Type B pancreatic cell (in vitro differentiated cells): ENCODE measurements around the gene CYP4F11. TPM values are rescaled to one million over a fixed set of nuclear protein-coding genes. Genes with fewer than 3 reads are reported as not detected.

Experiments
- DNase-seq: peaks from one replicate; pipeline ENCODE4 v3.0.0; 2021; ENCODE audit warnings: mixed read lengths; ENCODE audit not compliant: unreplicated experiment; ENCODE audit errors: extremely low spot score
- H3K27ac Mint-ChIP-seq: 2 replicates; pipeline ENCODE4 v1.8.0; 2021; ENCODE audit warnings: mild to moderate bottlenecking, mixed read lengths
- H3K27me3 Mint-ChIP-seq: 2 replicates; pipeline ENCODE4 v1.8.0; 2021; ENCODE audit warnings: mixed read lengths
- H3K36me3 Mint-ChIP-seq: 2 replicates; pipeline ENCODE4 v1.8.0; 2021; ENCODE audit warnings: mixed read lengths
- H3K4me1 Mint-ChIP-seq: one replicate; pipeline ENCODE4 v1.8.0; 2021; ENCODE audit warnings: mixed read lengths; ENCODE audit not compliant: unreplicated experiment
- H3K4me3 Mint-ChIP-seq: 2 replicates; pipeline ENCODE4 v1.8.0; 2021; ENCODE audit warnings: mild to moderate bottlenecking, mixed read lengths
- H3K9me3 Mint-ChIP-seq: 2 replicates; pipeline ENCODE4 v1.8.0; 2021; ENCODE audit warnings: mixed read lengths
- total RNA-seq: library from RNA; stranded (reverse); gene quantifications from 2 replicates; pipeline ENCODE4 v1.2.1, GENCODE V29; 2021; ENCODE audit warnings: low replicate concordance
- TF ChIP-seq, protein P1 (sequence below): fragments of 200-600 bp; sonication (generic); conservative IDR thresholded peaks from 2 replicates; pipeline ENCODE4 v1.5.0; 2021; ENCODE audit warnings: antibody characterized with exemption, mild to moderate bottlenecking

CYP4F11 gene
- total RNA-seq, 1 donor from 2014 or later: not detected

DNA sequence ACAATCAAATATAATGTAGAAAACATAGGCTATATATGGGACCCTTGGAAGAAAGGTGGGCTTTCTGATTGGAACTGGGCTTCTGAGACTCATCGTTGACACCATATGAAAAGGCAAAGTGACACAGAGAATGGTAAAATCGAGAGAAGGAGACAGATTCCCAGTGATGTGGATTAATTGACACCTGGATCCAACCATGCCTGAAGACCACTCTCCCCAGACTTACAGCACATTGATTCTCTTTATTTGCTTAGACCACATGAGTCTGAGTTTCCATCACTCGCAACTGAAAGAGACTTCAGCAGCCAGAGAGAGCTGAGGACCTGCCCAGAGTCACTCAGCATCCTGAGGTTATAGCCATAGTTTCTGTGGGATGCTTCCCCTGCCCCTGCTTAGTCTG is 6.0 kb downstream of the CYP4F11 start:
- DNase-seq: no peak
- Mint-ChIP-seq H3K4me1 (no peaks in the 10 kb centered on the region), H3K27ac (no peak overlapping the region), H3K4me3 (no peak overlapping the region), H3K27me3 (no peaks in the 10 kb centered on the region), H3K36me3 (no peaks in the 10 kb centered on the region), H3K9me3 (peaks cover 11% of the 10 kb centered on the region)
- TF ChIP-seq, protein P1, sequence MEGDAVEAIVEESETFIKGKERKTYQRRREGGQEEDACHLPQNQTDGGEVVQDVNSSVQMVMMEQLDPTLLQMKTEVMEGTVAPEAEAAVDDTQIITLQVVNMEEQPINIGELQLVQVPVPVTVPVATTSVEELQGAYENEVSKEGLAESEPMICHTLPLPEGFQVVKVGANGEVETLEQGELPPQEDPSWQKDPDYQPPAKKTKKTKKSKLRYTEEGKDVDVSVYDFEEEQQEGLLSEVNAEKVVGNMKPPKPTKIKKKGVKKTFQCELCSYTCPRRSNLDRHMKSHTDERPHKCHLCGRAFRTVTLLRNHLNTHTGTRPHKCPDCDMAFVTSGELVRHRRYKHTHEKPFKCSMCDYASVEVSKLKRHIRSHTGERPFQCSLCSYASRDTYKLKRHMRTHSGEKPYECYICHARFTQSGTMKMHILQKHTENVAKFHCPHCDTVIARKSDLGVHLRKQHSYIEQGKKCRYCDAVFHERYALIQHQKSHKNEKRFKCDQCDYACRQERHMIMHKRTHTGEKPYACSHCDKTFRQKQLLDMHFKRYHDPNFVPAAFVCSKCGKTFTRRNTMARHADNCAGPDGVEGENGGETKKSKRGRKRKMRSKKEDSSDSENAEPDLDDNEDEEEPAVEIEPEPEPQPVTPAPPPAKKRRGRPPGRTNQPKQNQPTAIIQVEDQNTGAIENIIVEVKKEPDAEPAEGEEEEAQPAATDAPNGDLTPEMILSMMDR: no peak

DNA sequence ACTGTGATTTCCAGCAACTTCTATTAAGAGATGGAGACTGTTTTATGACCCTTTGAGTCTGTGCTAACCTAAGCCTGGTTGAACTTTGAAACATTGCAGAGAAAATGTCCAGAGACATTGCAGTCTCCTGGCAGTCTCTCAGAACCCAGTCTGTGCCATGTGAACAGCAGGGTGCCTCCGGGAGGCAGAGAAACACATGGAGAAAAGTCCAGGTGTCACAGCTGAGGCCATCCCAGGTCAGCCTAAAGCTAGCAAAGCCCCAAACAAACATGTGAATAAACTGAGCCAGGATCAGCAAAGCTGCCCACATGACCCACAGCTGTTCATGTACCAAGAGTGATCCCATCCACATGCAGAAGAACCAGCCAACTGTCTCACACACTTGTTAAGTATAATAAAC is 7.8 kb downstream of the CYP4F11 start:
- H3K27me3 Mint-ChIP-seq: no peaks in the 10 kb centered on the region
- H3K36me3 Mint-ChIP-seq: no peaks in the 10 kb centered on the region
- peaks cover 14% of the 10 kb centered on the region for H3K9me3 Mint-ChIP-seq
- H3K27ac Mint-ChIP-seq: no peak overlapping the region
- no peak overlapping the region for H3K4me3 Mint-ChIP-seq
- DNase-seq: no peak
- H3K4me1 Mint-ChIP-seq: no peaks in the 10 kb centered on the region
- TF ChIP-seq, protein P1: no peak

DNA sequence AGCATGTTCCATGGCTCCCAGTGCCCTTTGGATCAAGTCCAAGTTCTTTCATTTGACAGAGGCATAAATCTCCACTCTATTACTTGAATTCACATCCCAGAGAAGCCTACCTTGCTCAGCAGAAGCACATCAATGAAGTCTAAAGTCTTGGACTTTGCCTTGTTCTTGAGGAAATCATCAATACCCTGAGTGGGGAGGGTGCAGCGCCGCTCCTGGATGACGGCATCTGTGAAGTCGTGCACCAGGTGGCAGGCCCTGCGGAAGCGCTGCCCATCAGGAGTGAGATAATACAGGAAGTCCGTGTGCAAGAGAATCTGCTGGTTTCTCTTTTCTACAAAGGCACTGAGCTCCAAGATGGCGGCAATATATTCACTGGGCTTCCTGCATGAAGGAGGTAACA is 10.6 kb downstream of the CYP4F11 start:
- no peaks in the 10 kb centered on the region for H3K36me3 Mint-ChIP-seq
- DNase-seq: no peak
- H3K9me3 Mint-ChIP-seq: peaks cover 14% of the 10 kb centered on the region
- H3K27ac Mint-ChIP-seq: no peak overlapping the region
- H3K4me3 Mint-ChIP-seq: no peak overlapping the region
- H3K4me1 Mint-ChIP-seq: no peaks in the 10 kb centered on the region
- TF ChIP-seq, protein P1: no peak
- no peaks in the 10 kb centered on the region for H3K27me3 Mint-ChIP-seq

DNA sequence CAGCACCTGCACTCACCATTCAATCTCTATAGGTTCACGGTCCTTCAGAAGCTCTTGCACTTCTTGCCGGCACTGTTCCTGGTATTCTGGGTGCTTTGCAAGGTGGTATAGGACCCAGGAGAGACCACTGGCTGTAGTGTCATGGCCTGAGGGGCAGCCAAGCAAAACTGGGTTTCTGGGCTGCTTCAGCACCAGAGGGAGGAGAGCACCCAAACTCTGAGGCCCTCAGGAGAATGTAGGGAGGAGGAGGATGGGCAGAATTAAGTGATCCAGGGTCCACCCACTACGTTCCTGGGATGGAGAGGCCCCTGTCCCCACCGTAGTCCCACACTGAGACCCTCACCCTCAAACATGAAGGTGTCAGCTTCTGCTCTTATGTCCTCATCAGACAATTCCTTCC is 12.3 kb downstream of the CYP4F11 start:
- Mint-ChIP-seq H3K36me3 (no peaks in the 10 kb centered on the region), H3K4me3 (no peak overlapping the region), H3K27me3 (no peaks in the 10 kb centered on the region), H3K27ac (no peak overlapping the region), H3K4me1 (no peaks in the 10 kb centered on the region), H3K9me3 (peaks cover 15% of the 10 kb centered on the region)
- no peak for DNase-seq
- TF ChIP-seq, protein P1: no peak

DNA sequence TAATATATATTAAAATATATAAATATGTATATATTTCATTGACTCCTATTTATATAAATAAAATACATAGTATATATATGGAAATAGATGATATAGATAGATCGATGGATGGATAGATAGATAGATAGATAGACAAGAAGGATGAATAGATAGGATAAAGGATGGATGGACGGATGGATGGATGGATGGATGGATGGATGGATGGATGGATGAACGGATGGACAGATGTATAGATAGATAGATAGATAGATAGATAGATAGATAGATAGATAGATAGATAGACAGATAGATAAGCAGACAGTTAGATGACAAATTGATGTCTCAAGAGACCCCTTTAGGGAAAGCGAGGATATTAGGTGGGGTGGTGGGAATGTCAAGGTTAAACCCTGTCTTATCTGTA is 15.1 kb downstream of the CYP4F11 start:
- no peak for DNase-seq
- Mint-ChIP-seq H3K4me3 (no peak overlapping the region), H3K9me3 (peaks cover 12% of the 10 kb centered on the region), H3K27me3 (no peaks in the 10 kb centered on the region), H3K4me1 (no peaks in the 10 kb centered on the region), H3K36me3 (no peaks in the 10 kb centered on the region), H3K27ac (no peak overlapping the region)
- TF ChIP-seq, protein P1: no peak

DNA sequence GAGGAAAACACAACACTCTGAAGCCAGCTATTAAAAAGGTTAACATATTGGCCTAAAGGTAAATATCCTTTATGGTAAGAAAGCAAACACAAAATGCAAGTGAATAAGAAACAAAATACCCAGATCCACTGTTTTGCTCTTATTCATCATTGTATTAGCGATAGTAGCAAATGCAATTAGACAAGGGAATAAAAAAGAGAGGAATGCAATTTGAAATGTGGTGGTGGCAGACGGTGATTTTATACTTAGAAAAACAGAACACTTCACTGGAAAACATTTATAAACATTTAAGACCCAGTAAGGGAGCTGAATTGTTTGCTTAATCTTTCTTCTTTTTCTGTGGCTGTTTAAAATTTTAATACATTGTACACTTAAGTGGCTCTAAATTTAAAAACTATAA is 19.2 kb downstream of the CYP4F11 start:
- Mint-ChIP-seq H3K4me1 (no peaks in the 10 kb centered on the region), H3K27ac (no peak overlapping the region), H3K4me3 (no peak overlapping the region), H3K27me3 (no peaks in the 10 kb centered on the region), H3K36me3 (no peaks in the 10 kb centered on the region), H3K9me3 (peaks cover 7% of the 10 kb centered on the region)
- DNase-seq: no peak
- TF ChIP-seq, protein P1: no peak
